Endodermal cell (in vitro differentiated cells): ENCODE measurements around the gene SRGAP3. TPM values are rescaled to one million over a fixed set of nuclear protein-coding genes. Genes with fewer than 3 reads are reported as not detected.

Source experiments
- DNase-seq: peaks from one replicate; pipeline ENCODE4 v3.0.0-alpha.2; 2017
- H3K27ac ChIP-seq: 2 replicates; pipeline ENCODE4 v1.5.1; 2013; ENCODE audit warnings: mild to moderate bottlenecking, low read depth, low read length, moderate library complexity
- H3K27me3 ChIP-seq: 2 replicates; pipeline ENCODE4 v1.6.1; 2013; ENCODE audit warnings: mild to moderate bottlenecking, low read length, moderate library complexity; ENCODE audit not compliant: insufficient read depth, control insufficient read depth, poor library complexity, severe bottlenecking
- H3K36me3 ChIP-seq: 2 replicates; pipeline ENCODE4 v1.7.0; 2013; ENCODE audit warnings: mild to moderate bottlenecking, low read length, moderate library complexity; ENCODE audit not compliant: control insufficient read depth, insufficient read depth
- H3K4me1 ChIP-seq: one replicate; pipeline ENCODE4 v1.7.0; 2013; ENCODE audit warnings: low read length; ENCODE audit not compliant: control insufficient read depth, insufficient read depth
- H3K4me3 ChIP-seq: 2 replicates; pipeline ENCODE4 v1.5.1; 2013; ENCODE audit warnings: mild to moderate bottlenecking, low read length, moderate library complexity
- H3K9ac ChIP-seq: 2 replicates; pipeline ENCODE4 v1.6.1; 2013; ENCODE audit warnings: mild to moderate bottlenecking, low read length, moderate library complexity; ENCODE audit not compliant: poor library complexity, severe bottlenecking; ENCODE audit errors: extremely low read depth
- H3K9me3 ChIP-seq: 2 replicates; pipeline ENCODE4 v1.6.1; 2013; ENCODE audit warnings: mild to moderate bottlenecking, low read length, moderate library complexity; ENCODE audit not compliant: control insufficient read depth
- H3K27ac Mint-ChIP-seq: 2 replicates; pipeline ENCODE4 v1.8.0; 2020; ENCODE audit warnings: mixed read lengths
- H3K27me3 Mint-ChIP-seq: 2 replicates; pipeline ENCODE4 v1.8.0; 2021; ENCODE audit warnings: mild to moderate bottlenecking, mixed read lengths; ENCODE audit not compliant: insufficient read depth
- H3K36me3 Mint-ChIP-seq: 2 replicates; pipeline ENCODE4 v1.8.0; 2020; ENCODE audit warnings: low read depth, mixed read lengths
- H3K4me1 Mint-ChIP-seq: 2 replicates; pipeline ENCODE4 v1.8.0; 2020; ENCODE audit warnings: mixed read lengths
- H3K4me3 Mint-ChIP-seq: 2 replicates; pipeline ENCODE4 v1.8.0; 2020; ENCODE audit warnings: mild to moderate bottlenecking, moderate library complexity, mixed read lengths
- H3K9me3 Mint-ChIP-seq: 2 replicates; pipeline ENCODE4 v1.8.0; 2020; ENCODE audit warnings: mild to moderate bottlenecking, mixed read lengths
- WGBS, 2 experiments: methylation state at CpG; one replicate each; pipeline versions ENCODE4 v1.1.5 to v1.1.7; 2013; ENCODE audit warnings: missing lambda C conversion rate in 2 of 2, mixed read lengths in 1 of 2; ENCODE audit not compliant: insufficient coverage in 1 of 2, insufficient read length in 1 of 2; 5-methylcytosine and 5-hydroxymethylcytosine counted together
- total RNA-seq, 2 donors: library from RNA; stranded (reverse); fragmentation: NEBNext Ultra II Directional in 1 of 2; extraction: Animal tissue kit (Norgen Biotek cat#: 25700) in 1 of 2; gene quantifications; 2 replicates in 1 of 2; 3 replicates in 1 of 2; pipeline ENCODE4 v1.2.1, GENCODE V29; 2021
- TF ChIP-seq, protein P1 (sequence below): fragments of 200-600 bp; sonication (generic); conservative IDR thresholded peaks from 2 replicates; pipeline ENCODE4 v1.5.0; 2021; ENCODE audit warnings: antibody characterized with exemption, mild to moderate bottlenecking

The SRGAP3 gene
- total RNA-seq, 2 donors from 2014 or later: 5.0 to 8.1 TPM

DNA sequence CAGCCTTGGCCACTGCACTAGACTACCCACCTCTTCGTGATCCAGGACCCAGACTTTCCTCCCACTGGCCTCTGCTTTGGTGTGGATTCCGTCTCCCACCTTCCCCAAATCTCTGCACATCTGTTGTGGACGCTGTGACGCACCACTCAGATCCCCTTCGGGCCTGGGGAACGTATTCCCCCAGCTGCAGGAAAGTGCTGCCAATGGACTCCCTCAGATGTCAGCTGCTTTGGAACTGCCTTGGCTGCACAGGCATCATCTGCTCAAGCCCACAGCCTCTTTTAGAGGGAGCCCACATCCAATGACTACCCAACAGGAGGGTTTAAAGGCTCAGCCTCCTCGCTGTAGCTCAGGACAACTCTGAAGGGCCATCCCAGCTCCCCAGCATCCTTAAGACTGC, 152.0 kb downstream of the SRGAP3 start:
- Mint-ChIP-seq H3K9me3 (no peaks in the 10 kb centered on the region), H3K36me3 (no peaks in the 10 kb centered on the region), H3K27ac (no peak overlapping the region), H3K4me3 (no peak overlapping the region), H3K4me1 (no peaks in the 10 kb centered on the region), H3K27me3 (peaks cover 3% of the 10 kb centered on the region)
- Histone ChIP-seq H3K9ac (no peak overlapping the region), H3K36me3 (no peaks in the 10 kb centered on the region), H3K27me3 (no peaks in the 10 kb centered on the region), H3K4me1 (no peaks in the 10 kb centered on the region), H3K27ac (peak overlapping the region; percentile 9), H3K9me3 (no peaks in the 10 kb centered on the region), H3K4me3 (no peak overlapping the region)
- TF ChIP-seq, protein P1, sequence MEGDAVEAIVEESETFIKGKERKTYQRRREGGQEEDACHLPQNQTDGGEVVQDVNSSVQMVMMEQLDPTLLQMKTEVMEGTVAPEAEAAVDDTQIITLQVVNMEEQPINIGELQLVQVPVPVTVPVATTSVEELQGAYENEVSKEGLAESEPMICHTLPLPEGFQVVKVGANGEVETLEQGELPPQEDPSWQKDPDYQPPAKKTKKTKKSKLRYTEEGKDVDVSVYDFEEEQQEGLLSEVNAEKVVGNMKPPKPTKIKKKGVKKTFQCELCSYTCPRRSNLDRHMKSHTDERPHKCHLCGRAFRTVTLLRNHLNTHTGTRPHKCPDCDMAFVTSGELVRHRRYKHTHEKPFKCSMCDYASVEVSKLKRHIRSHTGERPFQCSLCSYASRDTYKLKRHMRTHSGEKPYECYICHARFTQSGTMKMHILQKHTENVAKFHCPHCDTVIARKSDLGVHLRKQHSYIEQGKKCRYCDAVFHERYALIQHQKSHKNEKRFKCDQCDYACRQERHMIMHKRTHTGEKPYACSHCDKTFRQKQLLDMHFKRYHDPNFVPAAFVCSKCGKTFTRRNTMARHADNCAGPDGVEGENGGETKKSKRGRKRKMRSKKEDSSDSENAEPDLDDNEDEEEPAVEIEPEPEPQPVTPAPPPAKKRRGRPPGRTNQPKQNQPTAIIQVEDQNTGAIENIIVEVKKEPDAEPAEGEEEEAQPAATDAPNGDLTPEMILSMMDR: no peak
- WGBS, 2 experiments: 90 to 97% methylated on average over 6 to 7 of the region's 7 CpGs
- peak; percentile 30 for DNase-seq

DNA sequence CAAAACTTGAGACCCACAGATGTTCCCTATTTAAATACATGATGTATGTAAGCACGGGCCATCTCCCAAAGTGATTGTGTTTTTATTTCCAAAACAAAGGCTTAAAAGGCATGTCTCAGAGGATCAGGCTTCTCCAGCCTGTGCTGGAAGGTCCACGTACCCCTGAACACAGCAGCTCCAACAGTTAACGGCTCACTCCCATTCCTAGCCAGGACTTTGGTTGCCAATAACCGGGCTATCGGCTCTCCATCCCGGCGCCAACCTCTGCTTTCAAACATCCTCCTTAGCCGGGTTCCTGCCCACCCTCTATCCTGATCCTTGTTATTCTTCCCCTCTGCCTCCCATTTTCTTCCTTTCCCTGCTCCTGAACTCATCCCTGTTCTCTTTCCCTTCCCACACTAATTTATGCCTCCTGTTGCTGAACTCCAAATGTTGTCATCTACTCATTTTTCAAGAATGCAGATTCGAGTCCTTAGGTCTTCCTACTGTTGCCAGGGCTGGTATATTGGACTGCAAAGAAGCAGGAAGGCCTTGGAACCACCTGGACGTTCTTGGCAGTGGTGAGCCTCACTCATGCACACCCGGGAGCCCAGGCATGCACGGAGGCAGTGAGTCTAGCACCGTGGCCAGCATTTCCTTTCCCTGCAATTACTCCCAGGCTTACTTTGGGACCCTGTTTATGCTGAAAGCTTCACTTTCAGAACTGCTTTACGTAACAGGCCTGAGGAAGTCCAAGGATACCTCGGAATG, 157.8 kb downstream of the SRGAP3 start:
- H3K36me3 ChIP-seq: no peaks in the 10 kb centered on the region
- Mint-ChIP-seq H3K9me3 (no peaks in the 10 kb centered on the region), H3K36me3 (no peaks in the 10 kb centered on the region), H3K27ac (no peak overlapping the region), H3K27me3 (peaks cover 3% of the 10 kb centered on the region), H3K4me3 (no peak overlapping the region), H3K4me1 (peaks cover 17% of the 10 kb centered on the region)
- TF ChIP-seq, protein P1: no peak
- peak; percentile 41 for DNase-seq
- no peak overlapping the region for H3K27ac ChIP-seq
- H3K9me3 ChIP-seq: no peaks in the 10 kb centered on the region
- no peak overlapping the region for H3K9ac ChIP-seq
- peaks cover 3% of the 10 kb centered on the region for H3K4me1 ChIP-seq
- no peaks in the 10 kb centered on the region for H3K27me3 ChIP-seq
- H3K4me3 ChIP-seq: no peak overlapping the region
- WGBS, 2 experiments: 82 to 88% methylated on average over 11 to 15 of the region's 15 CpGs

DNA sequence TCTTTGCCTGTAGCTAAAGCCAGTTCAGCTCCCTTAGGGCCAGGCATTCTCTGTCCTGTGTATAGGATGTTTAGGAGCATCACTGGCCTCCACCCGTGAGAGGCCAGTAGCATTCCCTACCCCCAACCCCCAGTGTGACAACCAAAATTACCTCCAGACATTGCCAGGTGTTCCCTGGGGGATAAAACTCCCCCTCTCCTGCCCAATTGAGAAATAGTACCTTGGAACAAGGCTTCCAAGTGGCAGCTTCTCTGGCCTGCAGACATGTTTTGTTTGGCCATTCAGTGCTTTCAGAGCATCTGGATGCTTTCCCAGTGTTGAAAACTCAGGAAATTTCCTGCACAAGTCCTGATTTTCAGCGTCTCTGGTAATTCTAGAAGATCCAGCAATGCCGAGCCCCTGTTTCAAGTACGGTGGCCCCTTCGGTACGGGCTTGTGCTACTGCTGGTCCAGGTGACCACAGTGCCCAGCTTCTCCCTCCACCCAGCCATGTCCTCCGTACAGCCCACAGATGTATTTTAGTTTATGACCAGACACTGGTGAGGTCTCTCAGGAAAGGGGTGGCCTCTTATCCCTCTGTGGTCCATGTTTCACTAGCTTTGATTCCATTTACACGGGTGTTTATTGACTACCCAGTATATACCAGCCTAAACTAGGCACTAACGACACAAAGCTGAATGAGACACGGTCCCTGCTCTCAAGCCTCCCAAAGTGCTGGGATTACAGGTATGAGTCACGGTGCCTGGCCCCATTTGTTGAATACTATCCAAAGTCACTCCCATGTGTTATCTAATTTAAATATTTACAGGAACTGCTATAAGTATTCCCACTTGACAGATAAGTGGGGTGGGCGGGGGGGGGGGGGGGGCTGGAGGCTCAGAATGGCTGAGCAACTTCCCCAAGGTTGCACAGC, 160.7 kb downstream of the SRGAP3 start:
- peaks cover 3% of the 10 kb centered on the region for H3K4me1 ChIP-seq
- H3K9ac ChIP-seq: no peak overlapping the region
- H3K9me3 Mint-ChIP-seq: peaks cover 2% of the 10 kb centered on the region
- H3K4me3 ChIP-seq: no peak overlapping the region
- H3K9me3 ChIP-seq: no peaks in the 10 kb centered on the region
- peak overlapping the region; percentile 71 for H3K27ac ChIP-seq
- no peak overlapping the region for H3K4me3 Mint-ChIP-seq
- peak; percentile 53 for DNase-seq
- H3K27ac Mint-ChIP-seq: peak overlapping the region; percentile 12
- H3K27me3 Mint-ChIP-seq: peaks cover 5% of the 10 kb centered on the region
- TF ChIP-seq, protein P1: no peak
- peaks cover 17% of the 10 kb centered on the region for H3K4me1 Mint-ChIP-seq
- H3K36me3 Mint-ChIP-seq: no peaks in the 10 kb centered on the region
- WGBS, 2 experiments: 86 to 92% methylated on average over 11 of the region's 12 CpGs
- no peaks in the 10 kb centered on the region for H3K36me3 ChIP-seq
- no peaks in the 10 kb centered on the region for H3K27me3 ChIP-seq
